HFFc6 (cell line): ENCODE data around the gene CCNL1. TPM values are rescaled to one million over a fixed set of nuclear protein-coding genes. Genes with fewer than 3 reads are reported as not detected.
A peak's percentile ranks its signal among the peaks of the same experiment; 100 is the strongest.

Source experiments
- DNase-seq: peaks from one replicate; pipeline ENCODE4 v3.0.0-alpha.2; 2018
- H3K27ac Mint-ChIP-seq: 2 replicates; pipeline ENCODE4 v1.8.0; 2020; ENCODE audit warnings: mild to moderate bottlenecking, mixed read lengths
- H3K27me3 Mint-ChIP-seq: 2 replicates; pipeline ENCODE4 v1.8.0; 2021; ENCODE audit warnings: mild to moderate bottlenecking, moderate library complexity, mixed read lengths; ENCODE audit not compliant: insufficient read depth
- H3K36me3 Mint-ChIP-seq: 2 replicates; pipeline ENCODE4 v1.8.0; 2021; ENCODE audit warnings: low read depth, mixed read lengths
- H3K4me1 Mint-ChIP-seq: 2 replicates; pipeline ENCODE4 v1.8.0; 2020; ENCODE audit warnings: low read depth, mixed read lengths
- H3K4me3 Mint-ChIP-seq: 2 replicates; pipeline ENCODE4 v1.8.0; 2020; ENCODE audit warnings: mild to moderate bottlenecking, moderate library complexity, mixed read lengths
- H3K9me3 Mint-ChIP-seq: 2 replicates; pipeline ENCODE4 v1.8.0; 2020; ENCODE audit warnings: mild to moderate bottlenecking, mixed read lengths
- total RNA-seq, 6 experiments: library from RNA; stranded (reverse); fragmentation: NEBNext Ultra II Directional; extraction: Animal tissue kit (Norgen Biotek cat#: 25700); gene quantifications; 2 replicates in 1 of 6; 3 replicates in 5 of 6; pipeline ENCODE4 v1.2.3, GENCODE V29; 2021
- TF ChIP-seq, protein P1 (sequence below): fragments of 200-600 bp; sonication (generic); IDR thresholded peaks from 2 replicates; pipeline ENCODE4 v1.5.0; 2021; ENCODE audit warnings: antibody characterized with exemption, mild to moderate bottlenecking

The CCNL1 gene
- total RNA-seq, 6 experiments from 2014 or later, result 47.4 to 74.3 (median 65.1) TPM

DNA sequence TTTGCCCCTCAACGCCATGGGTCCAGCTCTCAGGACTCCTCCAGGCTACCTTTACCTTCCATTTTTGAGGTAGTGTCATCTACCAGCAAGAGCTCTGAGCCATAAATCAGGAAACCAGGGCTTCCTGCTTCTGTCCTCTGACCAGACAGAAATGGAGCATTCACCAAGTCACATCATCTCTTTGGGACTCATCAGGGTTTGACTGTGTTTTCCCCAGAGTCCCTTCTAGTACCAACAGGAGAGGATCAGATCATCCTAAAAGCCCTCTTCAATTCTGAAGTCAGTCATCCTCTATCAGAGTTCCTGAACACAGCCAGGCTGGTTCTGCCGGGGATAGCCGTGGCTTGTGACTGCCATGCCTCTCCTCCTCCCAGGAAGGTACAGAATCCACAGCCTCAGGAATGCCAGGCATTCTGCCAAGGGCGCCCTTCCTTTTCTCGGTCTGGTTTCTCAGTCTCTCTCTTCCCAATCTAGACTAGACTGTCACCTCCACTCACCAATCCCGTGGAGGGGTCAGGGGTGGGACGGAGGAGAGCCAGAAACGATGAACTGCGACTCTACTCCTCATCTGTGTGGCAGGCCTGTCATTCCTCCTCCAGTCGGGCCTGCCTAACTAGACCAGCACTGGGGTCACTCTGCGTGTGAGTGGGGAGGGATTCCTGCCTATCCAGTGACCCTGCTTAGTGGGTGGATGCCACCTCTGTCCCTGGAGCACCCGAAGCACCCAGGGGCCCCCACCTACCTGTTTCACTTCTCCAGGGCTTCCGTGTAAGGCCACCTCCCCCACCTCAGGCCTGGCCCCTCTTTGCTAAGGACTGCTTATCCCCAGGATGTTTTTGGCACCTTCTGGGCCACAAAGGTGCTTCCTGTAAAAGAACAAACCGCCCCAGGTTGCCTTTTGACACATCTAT, 30.9 kb downstream of the CCNL1 start:
- Mint-ChIP-seq H3K36me3 (no peaks in the 10 kb centered on the region), H3K4me1 (peaks cover 99% of the 10 kb centered on the region)

DNA sequence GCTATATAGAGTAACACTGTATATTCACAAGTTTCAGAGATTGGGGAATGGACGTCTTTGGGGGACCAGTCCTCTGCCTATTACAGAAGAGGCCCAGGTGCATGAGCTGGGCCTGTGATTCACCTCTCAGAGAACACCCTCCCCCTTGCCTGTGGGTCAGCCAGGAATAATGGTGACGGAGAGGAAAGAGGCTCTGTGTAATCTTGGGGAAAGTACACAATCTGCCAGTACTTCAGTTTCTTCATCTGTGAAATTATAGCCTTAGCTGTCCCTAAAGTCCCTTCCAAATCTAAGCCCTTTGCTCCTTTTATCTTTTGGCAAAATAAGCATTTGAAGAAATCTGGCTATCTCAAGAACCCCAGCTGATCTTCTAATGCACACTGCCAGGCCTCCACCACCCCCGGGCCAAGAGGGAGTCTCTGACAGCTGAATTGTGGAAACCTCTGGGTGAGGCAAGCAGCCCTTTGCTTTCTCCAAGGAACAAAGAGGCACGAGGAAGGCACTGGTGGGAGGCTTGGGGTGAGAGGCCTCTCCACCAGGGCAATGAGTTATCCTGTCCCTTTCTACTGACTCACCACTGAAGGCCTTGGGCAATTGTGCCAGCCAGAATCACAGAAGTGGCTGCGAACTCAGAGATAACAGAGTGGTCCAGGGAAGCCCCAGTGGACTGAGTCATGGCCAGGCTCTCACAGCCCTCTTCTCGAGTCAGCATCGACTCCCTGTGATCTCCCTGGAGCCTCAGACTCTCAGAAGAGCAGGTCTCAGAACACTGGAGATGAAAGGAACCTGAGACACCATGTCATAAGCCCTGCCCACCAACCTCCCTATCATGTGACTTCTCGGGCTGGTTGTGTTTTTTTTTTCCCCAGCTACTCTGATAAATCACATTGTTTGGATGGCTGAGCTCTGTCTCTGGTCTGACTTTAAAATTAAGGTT, 31.8 kb downstream of the CCNL1 start:
- Mint-ChIP-seq H3K9me3 (no peaks in the 10 kb centered on the region), H3K4me1 (peaks cover 95% of the 10 kb centered on the region), H3K27ac (peak overlapping the region; percentile 94), H3K36me3 (no peaks in the 10 kb centered on the region), H3K27me3 (no peaks in the 10 kb centered on the region), H3K4me3 (peak overlapping the region; percentile 29)
- TF ChIP-seq, protein P1, sequence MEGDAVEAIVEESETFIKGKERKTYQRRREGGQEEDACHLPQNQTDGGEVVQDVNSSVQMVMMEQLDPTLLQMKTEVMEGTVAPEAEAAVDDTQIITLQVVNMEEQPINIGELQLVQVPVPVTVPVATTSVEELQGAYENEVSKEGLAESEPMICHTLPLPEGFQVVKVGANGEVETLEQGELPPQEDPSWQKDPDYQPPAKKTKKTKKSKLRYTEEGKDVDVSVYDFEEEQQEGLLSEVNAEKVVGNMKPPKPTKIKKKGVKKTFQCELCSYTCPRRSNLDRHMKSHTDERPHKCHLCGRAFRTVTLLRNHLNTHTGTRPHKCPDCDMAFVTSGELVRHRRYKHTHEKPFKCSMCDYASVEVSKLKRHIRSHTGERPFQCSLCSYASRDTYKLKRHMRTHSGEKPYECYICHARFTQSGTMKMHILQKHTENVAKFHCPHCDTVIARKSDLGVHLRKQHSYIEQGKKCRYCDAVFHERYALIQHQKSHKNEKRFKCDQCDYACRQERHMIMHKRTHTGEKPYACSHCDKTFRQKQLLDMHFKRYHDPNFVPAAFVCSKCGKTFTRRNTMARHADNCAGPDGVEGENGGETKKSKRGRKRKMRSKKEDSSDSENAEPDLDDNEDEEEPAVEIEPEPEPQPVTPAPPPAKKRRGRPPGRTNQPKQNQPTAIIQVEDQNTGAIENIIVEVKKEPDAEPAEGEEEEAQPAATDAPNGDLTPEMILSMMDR, result no peak
- peak; percentile 84 for DNase-seq

More for the DNA sequence above, 30.9 kb downstream of the CCNL1 start:
- TF ChIP-seq, protein P1, result no peak
- Mint-ChIP-seq H3K9me3 (no peaks in the 10 kb centered on the region), H3K27me3 (no peaks in the 10 kb centered on the region), H3K4me3 (peak overlapping the region; percentile 29), H3K27ac (peak overlapping the region; percentile 94)
- peak; percentile 54 for DNase-seq

DNA sequence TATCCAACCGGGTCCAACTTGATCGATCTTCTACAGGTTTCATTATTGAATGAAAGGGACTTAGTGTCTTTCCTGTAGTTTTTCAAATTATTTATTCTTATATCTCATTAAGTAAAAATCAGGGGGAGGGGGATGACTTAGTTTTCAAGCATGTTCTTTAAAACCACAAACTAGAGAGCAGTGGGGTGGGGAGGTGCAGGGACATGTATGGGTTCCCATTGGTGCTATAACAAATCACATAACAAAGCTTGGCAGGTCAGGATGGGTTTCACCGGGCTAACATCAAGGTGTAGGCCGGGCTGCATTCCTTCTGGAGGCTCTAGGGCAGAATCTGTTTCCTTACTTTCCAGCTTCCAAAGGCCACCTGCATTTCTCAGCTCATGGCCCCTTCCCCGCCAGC, 32.7 kb downstream of the CCNL1 start:
- H3K27ac Mint-ChIP-seq, result peak overlapping the region; percentile 94
- H3K9me3 Mint-ChIP-seq, result no peaks in the 10 kb centered on the region
- H3K27me3 Mint-ChIP-seq, result no peaks in the 10 kb centered on the region
- no peak for DNase-seq
- no peaks in the 10 kb centered on the region for H3K36me3 Mint-ChIP-seq
- peaks cover 95% of the 10 kb centered on the region for H3K4me1 Mint-ChIP-seq
- H3K4me3 Mint-ChIP-seq, result no peak overlapping the region
- TF ChIP-seq, protein P1, result no peak

DNA sequence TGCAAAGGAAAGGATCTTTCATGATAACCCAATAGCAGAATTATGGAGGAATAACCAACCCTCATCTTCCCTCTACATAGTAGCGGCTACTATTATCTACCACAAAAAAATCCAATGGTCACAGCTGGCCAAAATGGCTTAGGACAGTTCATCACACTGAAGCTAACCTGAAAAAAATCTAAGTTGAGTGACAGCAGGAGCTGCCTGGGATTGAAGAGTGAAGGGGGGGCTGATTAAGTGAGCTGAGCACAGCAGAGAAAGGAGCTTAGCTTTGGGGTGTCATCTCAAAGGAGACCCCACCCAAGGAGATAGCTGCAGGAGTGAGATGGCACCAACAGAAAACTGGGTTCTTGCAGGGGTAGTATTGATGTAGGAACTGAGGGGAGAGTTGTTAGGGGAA, 33.6 kb downstream of the CCNL1 start:
- Mint-ChIP-seq H3K4me1 (peaks cover 95% of the 10 kb centered on the region), H3K36me3 (no peaks in the 10 kb centered on the region)

DNA sequence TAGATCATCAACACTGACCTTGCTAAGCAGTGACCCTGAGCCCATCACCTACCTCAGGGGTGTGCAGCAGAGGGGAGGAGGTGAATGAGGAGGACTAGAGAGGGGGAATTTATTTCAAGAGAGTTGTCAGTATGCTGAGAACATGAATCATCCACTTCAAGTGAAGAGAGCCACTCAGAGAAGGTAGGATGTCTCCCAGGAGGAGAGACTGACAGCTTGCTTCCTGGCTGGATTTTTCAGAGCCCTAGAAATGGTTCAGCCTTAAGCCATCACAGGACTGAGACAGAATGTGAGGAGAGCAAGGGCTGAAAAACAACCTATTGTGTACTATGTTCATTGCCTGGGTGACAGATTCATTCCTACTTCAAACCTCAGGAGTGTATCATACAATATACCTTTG, 34.8 kb downstream of the CCNL1 start:
- Mint-ChIP-seq H3K4me1 (peaks cover 85% of the 10 kb centered on the region), H3K4me3 (no peak overlapping the region), H3K36me3 (no peaks in the 10 kb centered on the region), H3K27me3 (no peaks in the 10 kb centered on the region), H3K9me3 (no peaks in the 10 kb centered on the region), H3K27ac (no peak overlapping the region)
- DNase-seq, result no peak
- TF ChIP-seq, protein P1, result no peak

More for the DNA sequence above, 33.6 kb downstream of the CCNL1 start:
- DNase-seq, result no peak
- TF ChIP-seq, protein P1, result no peak
- Mint-ChIP-seq H3K9me3 (no peaks in the 10 kb centered on the region), H3K27ac (no peak overlapping the region), H3K27me3 (no peaks in the 10 kb centered on the region), H3K4me3 (no peak overlapping the region)
